Psoas muscle (tissue), 8 donors: ENCODE data around the gene PRKD3. TPM values are rescaled to one million over a fixed set of nuclear protein-coding genes. Genes with fewer than 3 reads are reported as not detected.
"Not testable (repeated sequence)": the region's sequence is repeated elsewhere in the genome, so short reads cannot be mapped to it uniquely, and the experiment has no call there.

Source experiments
- ATAC-seq, 4 donors: fragments of 200-7000 bp; cut with Tn5 transposase; one replicate each; pipeline ENCODE4 v1.9.1; 2020; ENCODE audit warnings: moderate library complexity in 3 of 4, mild to moderate bottlenecking in 2 of 4
- DNase-seq, 2 donors: peaks; one replicate each; pipeline ENCODE4 v3.0.0-alpha.2; 2020
- H3K27ac ChIP-seq: fragments of 200-600 bp; one replicate; pipeline ENCODE4 v1.8.0; 2022
- H3K27me3 ChIP-seq, 3 donors: fragments of 200-600 bp in 1 of 3; one replicate each; pipeline versions ENCODE4 v1.6.1 to v1.8.0; 2013 to 2022; ENCODE audit warnings: low read length in 2 of 3, mild to moderate bottlenecking in 2 of 3, moderate library complexity in 1 of 3; ENCODE audit not compliant: insufficient read depth in 3 of 3
- H3K36me3 ChIP-seq, 2 donors: fragments of 200-600 bp in 1 of 2; one replicate each; pipeline versions ENCODE4 v1.6.1 to v1.8.0; 2013 to 2022; ENCODE audit warnings: low read depth in 1 of 2, mild to moderate bottlenecking in 1 of 2, moderate library complexity in 1 of 2; ENCODE audit not compliant: insufficient read depth in 1 of 2
- H3K4me1 ChIP-seq: fragments of 200-600 bp; one replicate; pipeline ENCODE4 v1.8.0; 2022
- H3K4me3 ChIP-seq: fragments of 200-600 bp; one replicate; pipeline ENCODE4 v1.8.0; 2022; ENCODE audit warnings: mild to moderate bottlenecking
- H3K9me3 ChIP-seq: fragments of 200-600 bp; one replicate; pipeline ENCODE4 v1.8.0; 2022
- WGBS, 3 donors: extraction: QIAGEN DNeasy Blood & Tissue Kit; methylation state at CpG; one replicate each; pipeline versions ENCODE4 v1.1.6 to v1.1.7; 2013; 5-methylcytosine and 5-hydroxymethylcytosine counted together
- intact Hi-C, 2 donors: fragments of 100-400 bp; cut with DNase I; formaldehyde crosslinking; loops; one replicate each; pipeline versions ENCODE4 v1.11.0 to v1.14.2; 2022
- polyA plus RNA-seq, 3 donors: library from polyadenylated mRNA; stranded (reverse); fragments of 200-250 nt; gene quantifications; one replicate each; pipeline ENCODE4 v1.2.3, GENCODE V29; 2013
- total RNA-seq, 4 donors: library from RNA; stranded (reverse); fragmentation: NEBNext Ultra II Directional in 2 of 4; extraction: Animal tissue kit (Norgen Biotek cat#: 25700) in 2 of 4; gene quantifications; one replicate each; pipeline versions ENCODE4 v1.2.1 to v1.2.4, GENCODE V29; 2021 to 2023
- TF ChIP-seq, protein P1 (sequence below): fragments of 200-600 bp; IDR thresholded peaks from one replicate; pipeline ENCODE4 v1.8.0; 2022; ENCODE audit warnings: antibody characterized with exemption
- donor health status: healthy with polysubstance abuse.
- donor health status: DM: no; HTN: no; CAD: no; lungs with moderate emphysema.
- donor health status: Bipolar disorder and iron deficiency.
- donor health status: healthy.
- donor health status: DM: yes; HTN: yes; CAD: no.
- donor health status: DM: no; HTN: no; CAD: no.
- donor health status: DM: no; HTN: no; CAD: no.
- donor health status: DM: yes; HTN: yes; CAD: no.

PRKD3 gene
- total and polyA plus RNA-seq, 7 donors: 5.5 to 21.4 (median 17.1) TPM

DNA sequence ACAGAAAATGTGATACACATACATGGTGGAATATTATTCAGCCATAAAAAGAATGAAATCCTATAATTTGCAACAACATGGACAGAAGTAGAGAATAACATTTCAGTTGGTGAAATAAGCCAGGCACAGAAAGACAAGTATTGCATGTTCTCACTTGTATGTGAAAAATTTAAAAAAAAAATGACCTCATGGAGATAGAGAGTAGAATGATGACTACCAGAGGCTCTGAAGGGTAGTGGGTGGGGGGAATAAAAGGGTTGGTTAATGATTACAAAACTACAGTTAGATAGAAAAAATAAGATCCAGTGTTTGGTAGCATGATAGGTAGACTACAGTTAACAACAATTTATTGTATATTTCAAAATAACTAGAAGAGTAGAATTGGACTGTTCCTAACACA lies 24.5 kb downstream of the PRKD3 start:
- Histone ChIP-seq H3K4me3 (no peak overlapping the region), H3K27me3 (no peaks in the 10 kb centered on the region), H3K9me3 (no peaks in the 10 kb centered on the region), H3K4me1 (peaks cover 8% of the 10 kb centered on the region), H3K27ac (no peak overlapping the region), H3K36me3 (no peaks in the 10 kb centered on the region)
- TF ChIP-seq, protein P1, sequence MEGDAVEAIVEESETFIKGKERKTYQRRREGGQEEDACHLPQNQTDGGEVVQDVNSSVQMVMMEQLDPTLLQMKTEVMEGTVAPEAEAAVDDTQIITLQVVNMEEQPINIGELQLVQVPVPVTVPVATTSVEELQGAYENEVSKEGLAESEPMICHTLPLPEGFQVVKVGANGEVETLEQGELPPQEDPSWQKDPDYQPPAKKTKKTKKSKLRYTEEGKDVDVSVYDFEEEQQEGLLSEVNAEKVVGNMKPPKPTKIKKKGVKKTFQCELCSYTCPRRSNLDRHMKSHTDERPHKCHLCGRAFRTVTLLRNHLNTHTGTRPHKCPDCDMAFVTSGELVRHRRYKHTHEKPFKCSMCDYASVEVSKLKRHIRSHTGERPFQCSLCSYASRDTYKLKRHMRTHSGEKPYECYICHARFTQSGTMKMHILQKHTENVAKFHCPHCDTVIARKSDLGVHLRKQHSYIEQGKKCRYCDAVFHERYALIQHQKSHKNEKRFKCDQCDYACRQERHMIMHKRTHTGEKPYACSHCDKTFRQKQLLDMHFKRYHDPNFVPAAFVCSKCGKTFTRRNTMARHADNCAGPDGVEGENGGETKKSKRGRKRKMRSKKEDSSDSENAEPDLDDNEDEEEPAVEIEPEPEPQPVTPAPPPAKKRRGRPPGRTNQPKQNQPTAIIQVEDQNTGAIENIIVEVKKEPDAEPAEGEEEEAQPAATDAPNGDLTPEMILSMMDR: no peak
- DNase-seq (no peak), ATAC-seq (no peak)
- intact Hi-C loops: no loop called here

- TF ChIP-seq, protein P1: no peak
- intact Hi-C loops: no loop called here
- Histone ChIP-seq H3K9me3 (no peaks in the 10 kb centered on the region), H3K27me3 (no peaks in the 10 kb centered on the region), H3K36me3 (peaks cover 0 to 5% of the 10 kb centered on the region in 2 donors), H3K4me3 (no peak overlapping the region), H3K27ac (no peak overlapping the region), H3K4me1 (peaks cover 5% of the 10 kb centered on the region)
- DNase-seq (no peak), ATAC-seq (no peak)
Measured at GRCh38 chr2:37297632-37298031, 27.0 kb downstream of the PRKD3 start.

DNA sequence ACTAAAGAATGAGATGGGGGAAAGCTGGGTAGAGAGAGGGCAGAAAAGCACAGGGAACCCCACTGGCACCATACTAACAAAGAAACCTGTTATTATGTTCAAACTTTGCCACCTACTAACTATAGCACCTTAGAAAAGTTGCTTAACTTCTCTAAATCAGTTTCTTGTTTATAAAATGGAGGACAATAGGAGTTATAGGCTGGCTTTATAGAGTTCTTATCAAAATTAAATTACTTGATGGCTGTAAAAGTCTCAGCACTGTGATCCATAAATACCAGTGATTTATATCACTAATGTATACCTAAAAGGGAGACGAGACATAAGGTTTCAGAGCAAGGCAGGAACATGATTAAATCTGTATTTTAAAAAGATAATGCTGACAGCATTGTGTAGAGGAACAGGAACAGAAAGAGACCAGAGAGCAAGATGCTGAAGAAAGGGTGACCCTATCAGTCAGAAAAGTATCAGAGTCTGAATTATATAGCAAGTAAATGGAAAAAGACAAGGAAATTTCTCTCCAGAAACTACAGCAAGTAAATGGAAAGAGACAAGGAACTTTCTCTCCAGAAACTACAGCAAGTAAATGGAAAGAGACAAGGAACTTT lies 29.1 kb downstream of the PRKD3 start:
- intact Hi-C loops: no loop called here
- no peak overlapping the region for H3K27ac ChIP-seq
- peaks cover 5% of the 10 kb centered on the region for H3K4me1 ChIP-seq
- H3K36me3 ChIP-seq: peaks cover 0 to 23% of the 10 kb centered on the region in 2 donors
- no peaks in the 10 kb centered on the region for H3K27me3 ChIP-seq
- 90 to 96% (median 96%) methylated on average over 1 of the region's 1 CpG for WGBS, 3 donors
- TF ChIP-seq, protein P1: no peak
- no peak for DNase-seq
- H3K9me3 ChIP-seq: no peaks in the 10 kb centered on the region
- ATAC-seq: no peak
- no peak overlapping the region for H3K4me3 ChIP-seq

DNA sequence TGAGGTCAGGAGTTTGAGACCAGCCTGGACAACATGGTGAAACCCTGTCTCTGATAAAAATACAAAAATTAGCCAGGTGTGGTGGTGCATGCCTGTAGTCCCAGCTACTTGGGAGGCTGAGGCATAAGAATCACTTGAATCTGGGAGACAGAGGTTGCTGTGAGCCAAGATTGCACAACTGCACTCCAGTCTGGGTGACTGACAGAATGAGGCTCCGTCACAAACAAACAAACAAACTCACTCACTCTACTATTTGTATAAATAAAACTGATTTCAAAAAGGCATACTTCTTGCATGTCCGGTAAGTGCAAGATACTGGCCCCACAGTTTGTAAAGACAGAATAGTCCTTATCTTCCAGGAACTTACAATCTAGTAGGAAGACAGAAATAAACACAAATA lies 29.8 kb downstream of the PRKD3 start:
- H3K4me1 ChIP-seq, H3K27me3 ChIP-seq, H3K27ac ChIP-seq, H3K9me3 ChIP-seq, DNase-seq, intact Hi-C loops, H3K4me3 ChIP-seq, ATAC-seq: not testable (repeated sequence)
- WGBS, 3 donors: 98 to 99% (median 98%) methylated on average over 2 of the region's 2 CpGs
- H3K36me3 ChIP-seq: peaks cover 0 to 31% of the 10 kb centered on the region in 2 donors

DNA sequence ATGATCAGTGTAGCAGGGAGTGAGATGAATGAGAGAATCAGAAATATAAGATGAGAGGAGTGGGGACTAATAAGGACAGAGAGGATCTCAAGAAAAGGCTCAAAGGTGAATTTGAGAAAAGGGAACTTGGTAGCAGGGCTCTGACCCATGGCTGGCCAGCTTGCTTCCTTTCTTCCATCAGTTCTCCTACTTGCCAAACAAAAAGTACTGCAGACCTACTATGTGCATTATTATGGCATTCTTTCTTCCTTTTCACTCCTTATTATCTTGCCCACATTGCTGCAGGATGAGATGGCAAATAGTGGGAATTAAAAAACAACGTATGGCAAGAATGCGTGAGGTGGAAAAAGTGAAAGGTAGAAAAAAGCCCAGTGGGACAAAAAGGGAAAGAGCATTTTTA lies 33.0 kb downstream of the PRKD3 start:
- DNase-seq: no peak
- H3K4me1 ChIP-seq: peaks cover 5% of the 10 kb centered on the region
- no peak overlapping the region for H3K4me3 ChIP-seq
- peaks cover 0 to 62% of the 10 kb centered on the region in 2 donors for H3K36me3 ChIP-seq
- whole genome bisulfite sequencing, 3 donors: 93 to 95% (median 95%) methylated on average over 2 of the region's 2 CpGs
- TF ChIP-seq, protein P1: no peak
- no peak overlapping the region for H3K27ac ChIP-seq
- H3K9me3 ChIP-seq: no peaks in the 10 kb centered on the region
- no peaks in the 10 kb centered on the region for H3K27me3 ChIP-seq
- ATAC-seq: no peak
- intact Hi-C loops: no loop called here
